ENCODE results near the gene LRGUK. TPM values are rescaled to one million over a fixed set of nuclear protein-coding genes. Genes with fewer than 3 reads are reported as not detected.

LRGUK gene
- total RNA-seq, 2 donors from 2014 or later = 0.78 to 0.99 TPM

GRCh38 chr7:134167250-134167649 lies 40.1 kb downstream of the LRGUK start:
- intact Hi-C loops (cut with DNase I) = no loop called here
- TF ChIP-seq CTCF (IDR thresholded peaks at IDR 0.05) (no peak), POLR2A (IDR thresholded peaks at IDR 0.05) (no peak)
- H3K27me3 ChIP-seq = no peaks in the 10 kb centered on the region
- H3K27ac ChIP-seq = no peak overlapping the region
- H3K4me1 ChIP-seq = no peaks in the 10 kb centered on the region
- DNase-seq = no peak
- no peak for ATAC-seq
- H3K4me3 ChIP-seq = no peak overlapping the region
- no peaks in the 10 kb centered on the region for H3K36me3 ChIP-seq (replicated peaks in 1 of 2; ENCODE audit: insufficient read depth in 1 of 2, low read depth in 2 of 2)
- H3K9me3 ChIP-seq = no peaks in the 10 kb centered on the region
- WGBS, 2 donors = 88 to 100% methylated on average over 5 of the region's 5 CpGs

GRCh38 chr7:134167841-134168240 lies 40.7 kb downstream of the LRGUK start:
- Histone ChIP-seq H3K36me3 (replicated peaks in 1 of 2; ENCODE audit: insufficient read depth in 1 of 2, low read depth in 2 of 2) (no peaks in the 10 kb centered on the region), H3K4me3 (no peak overlapping the region), H3K9me3 (no peaks in the 10 kb centered on the region), H3K4me1 (no peaks in the 10 kb centered on the region), H3K27ac (no peak overlapping the region), H3K27me3 (no peaks in the 10 kb centered on the region)
- no peak for ATAC-seq
- intact Hi-C loops (cut with DNase I) = no loop called here
- DNase-seq = no peak
- TF ChIP-seq CTCF (IDR thresholded peaks at IDR 0.05) = no peak
- no peak for TF ChIP-seq POLR2A (IDR thresholded peaks at IDR 0.05)
- 82 to 86% methylated on average over 1 of the region's 1 CpG for WGBS, 2 donors

GRCh38 chr7:134174795-134175261 lies 47.7 kb downstream of the LRGUK start:
- H3K27ac ChIP-seq = peak overlapping the region in 1 of 4 donors; percentile 22
- TF ChIP-seq CTCF (IDR thresholded peaks at IDR 0.05) (no peak), POLR2A (IDR thresholded peaks at IDR 0.05) (no peak)

GRCh38 chr7:134175334-134176036 lies 48.3 kb downstream of the LRGUK start:
- DNase-seq = no peak
- WGBS, 2 donors = 87 to 90% methylated on average over 6 of the region's 6 CpGs
- peak overlapping the region in 1 of 4 donors; percentile 22 for H3K27ac ChIP-seq

More at GRCh38 chr7:134174795-134175261, 47.7 kb downstream of the LRGUK start:
- no peak overlapping the region for H3K4me3 ChIP-seq
- no peaks in the 10 kb centered on the region for H3K27me3 ChIP-seq
- ATAC-seq (no peak), DNase-seq (peak in 1 of 4 donors; percentile 42)
- WGBS, 2 donors = 71 to 84% methylated on average over 2 of the region's 2 CpGs
- no peaks in the 10 kb centered on the region for H3K36me3 ChIP-seq (replicated peaks in 1 of 2; ENCODE audit: insufficient read depth in 1 of 2, low read depth in 2 of 2)
- H3K9me3 ChIP-seq = no peaks in the 10 kb centered on the region
- H3K4me1 ChIP-seq = no peaks in the 10 kb centered on the region
- intact Hi-C loops (cut with DNase I) = no loop called here

More at GRCh38 chr7:134175334-134176036, 48.3 kb downstream of the LRGUK start:
- TF ChIP-seq CTCF (IDR thresholded peaks at IDR 0.05) = no peak
- TF ChIP-seq POLR2A (IDR thresholded peaks at IDR 0.05) = no peak
- H3K36me3 ChIP-seq (replicated peaks in 1 of 2; ENCODE audit: insufficient read depth in 1 of 2, low read depth in 2 of 2) = no peaks in the 10 kb centered on the region
- H3K4me3 ChIP-seq = no peak overlapping the region
- ATAC-seq = no peak
- H3K9me3 ChIP-seq = no peaks in the 10 kb centered on the region
- intact Hi-C loops (cut with DNase I) = no loop called here
- H3K27me3 ChIP-seq = no peaks in the 10 kb centered on the region
- no peaks in the 10 kb centered on the region for H3K4me1 ChIP-seq
